ENCODE results near the gene COMT.

GRCh38 chr22:19993926-19994325 lies 52.4 kb downstream of the COMT start:
- no peak for TF ChIP-seq CTCF (IDR thresholded peaks at IDR 0.05)
- TF ChIP-seq POLR2A (IDR thresholded peaks at IDR 0.05), result no peak
- TF ChIP-seq POLR2AphosphoS5 (IDR thresholded peaks at IDR 0.05; ENCODE audit: insufficient read depth in 1 of 2, low read depth in 1 of 2), result no peak
